ENCODE data around the gene PRKG1.

DNA sequence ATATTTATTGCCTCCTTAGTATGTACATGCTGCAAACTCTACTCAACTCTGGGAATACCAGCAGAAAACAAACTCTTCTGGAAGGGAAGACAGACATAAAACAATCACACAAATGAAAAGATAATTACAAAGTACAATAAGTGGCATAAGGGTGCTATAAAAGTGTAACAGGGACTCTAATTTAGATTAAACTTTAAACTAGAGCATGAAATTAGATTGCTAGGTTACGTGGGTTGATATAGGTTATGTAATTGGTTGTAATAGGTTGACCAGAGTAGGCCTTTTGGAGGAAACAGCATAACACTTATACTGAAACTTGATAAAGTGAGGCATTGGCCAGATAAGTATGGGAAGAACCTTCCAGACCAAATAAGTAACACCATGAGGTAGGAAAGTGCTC is 1213.6 kb downstream of the PRKG1 start:
- TF ChIP-seq, protein P1, sequence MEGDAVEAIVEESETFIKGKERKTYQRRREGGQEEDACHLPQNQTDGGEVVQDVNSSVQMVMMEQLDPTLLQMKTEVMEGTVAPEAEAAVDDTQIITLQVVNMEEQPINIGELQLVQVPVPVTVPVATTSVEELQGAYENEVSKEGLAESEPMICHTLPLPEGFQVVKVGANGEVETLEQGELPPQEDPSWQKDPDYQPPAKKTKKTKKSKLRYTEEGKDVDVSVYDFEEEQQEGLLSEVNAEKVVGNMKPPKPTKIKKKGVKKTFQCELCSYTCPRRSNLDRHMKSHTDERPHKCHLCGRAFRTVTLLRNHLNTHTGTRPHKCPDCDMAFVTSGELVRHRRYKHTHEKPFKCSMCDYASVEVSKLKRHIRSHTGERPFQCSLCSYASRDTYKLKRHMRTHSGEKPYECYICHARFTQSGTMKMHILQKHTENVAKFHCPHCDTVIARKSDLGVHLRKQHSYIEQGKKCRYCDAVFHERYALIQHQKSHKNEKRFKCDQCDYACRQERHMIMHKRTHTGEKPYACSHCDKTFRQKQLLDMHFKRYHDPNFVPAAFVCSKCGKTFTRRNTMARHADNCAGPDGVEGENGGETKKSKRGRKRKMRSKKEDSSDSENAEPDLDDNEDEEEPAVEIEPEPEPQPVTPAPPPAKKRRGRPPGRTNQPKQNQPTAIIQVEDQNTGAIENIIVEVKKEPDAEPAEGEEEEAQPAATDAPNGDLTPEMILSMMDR (IDR thresholded peaks at IDR 0.05; ENCODE audit: borderline replicate concordance, extremely low read depth, low read length, poor library complexity, severe bottlenecking), result no peak
- TF ChIP-seq EZH2 (IDR thresholded peaks at IDR 0.05; ENCODE audit: borderline replicate concordance, low read depth, low read length, severe bottlenecking), result no peak
